HG02623 (cell line): ENCODE results near the gene MAP1LC3A.

Source experiments
- ATAC-seq: cut with Tn5 transposase; IDR thresholded peaks from one replicate; pipeline ENCODE4 v1.9.1; 2021; ENCODE audit warnings: moderate library complexity; ENCODE audit not compliant: unreplicated experiment

MAP1LC3A gene

DNA sequence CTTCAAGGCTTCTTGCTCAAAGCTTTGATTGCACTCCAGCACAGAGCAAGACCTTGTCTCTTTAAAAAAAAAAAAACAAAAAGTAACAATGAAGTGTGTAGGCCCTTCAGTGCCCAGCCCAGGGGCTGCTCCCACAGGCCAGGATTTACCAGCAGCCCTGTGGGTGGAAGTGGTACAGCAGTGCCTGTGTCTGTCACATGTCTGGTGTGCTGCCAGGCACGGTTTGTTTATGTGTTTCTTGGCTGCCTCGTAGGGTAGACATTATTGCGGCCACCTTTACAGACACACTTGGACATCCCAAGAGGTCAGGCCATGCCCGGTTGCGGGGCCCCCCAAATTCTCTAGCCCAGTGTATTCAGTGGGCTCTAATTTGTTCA lies 29.6 kb upstream of the MAP1LC3A start:
- ATAC-seq: no peak

DNA sequence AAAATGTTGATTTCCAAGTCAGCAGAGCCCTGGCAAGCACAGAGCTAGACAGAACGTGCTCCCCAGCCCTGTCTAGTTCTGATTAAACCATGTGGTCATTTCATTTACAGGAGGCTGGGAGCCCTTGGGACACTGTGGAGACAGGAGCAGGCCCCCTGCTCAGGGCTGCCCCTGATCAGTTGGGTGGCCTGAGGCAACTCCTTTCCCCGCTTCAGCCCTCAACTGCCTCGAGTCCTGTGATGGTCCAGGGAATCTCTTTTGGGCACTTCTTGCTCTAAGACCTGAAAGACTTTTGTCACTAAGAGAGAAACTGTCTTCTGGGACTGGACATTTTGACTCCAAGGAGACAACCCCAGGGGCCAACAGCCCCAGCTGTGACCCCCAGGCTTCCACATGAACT lies 28.8 kb upstream of the MAP1LC3A start:
- ATAC-seq: no peak

DNA sequence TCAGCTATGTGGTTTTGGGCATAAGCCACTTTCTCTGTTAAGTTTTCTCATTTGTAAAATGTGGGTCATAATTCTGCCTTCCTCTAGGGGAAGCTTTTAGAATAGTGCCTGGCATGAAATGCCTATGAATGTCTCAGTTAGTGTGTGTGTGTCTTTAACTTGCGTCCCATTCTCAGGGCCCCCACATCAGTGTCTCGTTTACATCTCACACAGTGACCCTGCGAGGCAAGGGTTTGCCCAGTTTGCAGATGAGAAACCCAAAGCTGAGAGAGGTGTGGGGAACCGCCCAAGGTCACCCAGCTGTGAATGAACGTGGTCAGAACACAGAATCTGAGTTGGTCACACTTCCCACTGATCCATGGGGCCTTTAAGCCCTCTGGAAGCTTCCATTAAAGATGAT lies 28.2 kb upstream of the MAP1LC3A start:
- ATAC-seq: no peak

DNA sequence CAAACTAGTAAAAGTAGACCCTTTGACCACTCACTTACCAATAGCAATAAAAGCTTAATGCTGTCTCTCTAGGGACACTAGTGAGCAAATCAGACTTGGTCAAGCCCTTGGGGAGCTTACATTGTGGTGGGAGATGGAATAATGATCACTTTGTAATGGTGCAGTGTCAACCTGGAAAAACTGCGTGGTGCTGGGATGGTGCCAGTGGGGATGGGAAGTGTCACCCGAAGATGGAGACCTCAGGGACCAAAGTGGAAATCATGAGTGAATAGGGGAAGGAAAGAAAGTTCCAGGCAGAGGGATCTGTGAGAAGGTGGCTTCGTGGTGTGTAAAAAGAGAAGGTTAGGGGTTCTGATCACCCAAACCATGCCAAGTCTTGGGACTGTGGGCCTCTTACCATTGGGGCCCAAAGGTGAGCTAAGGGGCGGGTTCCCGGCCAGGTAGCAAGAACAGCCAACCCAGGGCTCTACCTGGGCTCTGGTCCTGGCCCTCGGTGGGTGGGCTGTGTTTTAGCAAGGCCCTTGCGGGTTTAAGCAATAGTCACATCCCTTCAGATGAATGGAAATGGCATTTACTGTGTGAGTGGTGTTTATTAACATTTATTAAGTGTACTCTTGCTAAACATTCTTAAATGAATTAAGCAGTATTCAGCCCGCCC lies 26.8 kb upstream of the MAP1LC3A start:
- ATAC-seq: no peak

DNA sequence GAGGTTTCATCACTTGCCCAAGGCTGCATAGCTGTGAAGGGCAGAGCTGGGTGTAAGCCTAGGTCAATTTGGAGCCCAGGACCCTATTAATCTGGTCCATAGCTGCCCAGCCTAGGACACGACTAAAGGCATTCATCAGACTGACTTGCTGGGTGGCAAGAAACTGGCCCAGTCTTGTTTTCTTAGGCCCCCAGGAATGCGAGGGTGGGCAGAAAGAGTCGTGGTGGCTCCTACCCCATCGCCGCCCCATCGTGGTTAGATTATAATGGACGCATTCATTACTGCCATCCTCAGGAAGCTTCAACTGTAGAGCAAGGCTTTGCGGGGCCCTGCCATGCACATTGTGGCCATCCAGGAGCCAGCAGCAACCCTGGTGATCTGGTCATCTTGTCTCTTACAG lies 26.2 kb upstream of the MAP1LC3A start:
- no peak for ATAC-seq

DNA sequence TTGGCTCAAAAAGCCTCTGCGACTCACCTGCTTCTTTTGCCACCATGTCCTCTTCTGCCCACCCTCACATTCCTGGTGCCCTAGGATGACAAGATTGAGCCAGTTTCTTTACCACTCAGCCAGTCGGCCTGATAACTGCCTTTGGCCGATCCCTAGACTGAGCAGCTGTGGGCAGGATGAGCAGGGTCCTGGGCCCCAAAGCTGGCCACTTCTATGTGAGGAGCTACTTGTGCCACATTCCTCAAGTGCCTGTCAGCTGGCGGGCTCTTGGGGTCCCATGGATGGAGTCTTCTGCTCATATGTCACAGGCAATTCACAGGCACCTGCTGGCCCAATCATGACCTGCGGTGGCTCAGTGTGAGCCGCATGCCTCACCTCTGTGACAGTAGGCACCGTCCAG lies 25.8 kb upstream of the MAP1LC3A start:
- ATAC-seq: no peak

DNA sequence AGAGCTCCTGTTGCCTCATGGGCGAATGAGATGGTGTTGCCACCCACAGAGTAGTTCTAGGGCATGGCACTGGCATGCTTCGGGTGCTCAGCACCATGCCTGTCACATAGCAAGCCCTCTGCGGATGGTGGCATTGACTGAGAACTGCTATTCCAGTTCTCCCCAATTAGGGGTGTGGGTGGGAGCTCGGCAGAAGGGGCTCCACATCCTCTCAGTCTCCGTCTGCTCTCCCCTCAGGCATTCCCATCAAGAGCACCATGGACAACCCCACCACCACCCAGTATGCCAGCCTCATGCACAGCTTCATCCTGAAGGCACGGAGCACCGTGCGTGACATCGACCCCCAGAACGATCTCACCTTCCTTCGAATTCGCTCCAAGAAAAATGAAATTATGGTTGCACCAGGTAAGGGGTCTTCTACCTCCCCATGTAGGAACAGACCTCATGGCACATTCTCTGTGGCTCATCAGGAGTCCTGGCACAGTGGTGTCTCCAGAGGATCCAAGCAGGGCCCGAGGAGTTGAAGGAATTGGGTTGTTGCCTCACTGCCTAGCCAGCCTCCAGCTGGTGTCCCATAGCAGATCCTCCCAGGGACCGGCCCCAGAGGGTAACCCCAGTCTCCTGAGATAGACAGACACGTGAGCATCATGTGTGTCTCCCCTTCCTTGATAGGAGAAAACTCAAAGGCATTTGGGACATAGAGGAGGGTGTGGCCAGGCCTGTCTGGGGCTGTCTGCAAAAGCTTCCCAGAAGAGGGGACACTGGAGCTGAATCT lies 23.9 kb upstream of the MAP1LC3A start:
- ATAC-seq: no peak

DNA sequence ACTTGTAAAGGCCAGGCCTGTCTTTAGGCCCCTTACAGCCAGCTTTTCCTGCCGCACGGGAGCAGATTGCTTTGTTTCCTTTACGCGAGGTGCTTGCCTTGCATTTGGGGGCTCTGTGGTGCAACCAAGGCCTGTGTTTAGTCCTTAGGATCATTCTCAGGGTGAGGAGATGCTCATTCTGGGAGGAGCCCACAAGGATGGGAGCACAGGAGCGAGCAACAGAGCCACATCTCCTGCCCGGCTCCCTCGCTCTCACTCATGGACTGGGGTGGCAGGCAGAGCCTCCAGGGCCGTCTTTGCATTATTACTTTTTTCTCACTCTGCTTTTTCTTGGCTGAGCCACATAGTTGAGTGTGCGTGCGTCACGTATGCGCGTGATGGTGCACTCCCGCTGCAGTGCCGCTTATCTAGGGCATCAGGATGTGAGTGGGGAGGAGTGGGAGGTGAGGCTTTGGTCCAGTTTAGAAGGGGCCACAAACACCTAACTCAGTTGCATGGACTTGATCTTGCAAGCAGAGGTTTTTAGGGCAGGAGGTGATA lies 23.1 kb upstream of the MAP1LC3A start:
- no peak for ATAC-seq

DNA sequence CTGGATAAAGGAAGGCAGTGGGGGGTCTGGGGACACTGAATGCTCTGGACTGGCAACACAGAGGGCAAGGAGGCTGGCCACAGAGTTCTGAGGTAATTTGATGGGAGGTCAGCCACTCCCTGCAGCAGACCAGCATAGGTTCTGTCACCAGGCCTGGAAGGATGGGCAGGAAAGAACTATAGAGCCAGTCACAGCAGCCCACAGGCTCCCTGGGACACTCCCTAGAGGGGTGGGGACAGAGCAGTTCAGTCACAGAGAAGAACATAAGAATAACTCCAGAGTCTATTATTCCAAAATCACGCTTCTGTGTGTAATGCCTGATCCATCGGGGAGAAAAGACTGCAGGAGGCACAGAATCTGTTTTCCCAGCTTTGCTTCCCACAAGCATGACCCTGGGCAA lies 22.7 kb upstream of the MAP1LC3A start:
- no peak for ATAC-seq

DNA sequence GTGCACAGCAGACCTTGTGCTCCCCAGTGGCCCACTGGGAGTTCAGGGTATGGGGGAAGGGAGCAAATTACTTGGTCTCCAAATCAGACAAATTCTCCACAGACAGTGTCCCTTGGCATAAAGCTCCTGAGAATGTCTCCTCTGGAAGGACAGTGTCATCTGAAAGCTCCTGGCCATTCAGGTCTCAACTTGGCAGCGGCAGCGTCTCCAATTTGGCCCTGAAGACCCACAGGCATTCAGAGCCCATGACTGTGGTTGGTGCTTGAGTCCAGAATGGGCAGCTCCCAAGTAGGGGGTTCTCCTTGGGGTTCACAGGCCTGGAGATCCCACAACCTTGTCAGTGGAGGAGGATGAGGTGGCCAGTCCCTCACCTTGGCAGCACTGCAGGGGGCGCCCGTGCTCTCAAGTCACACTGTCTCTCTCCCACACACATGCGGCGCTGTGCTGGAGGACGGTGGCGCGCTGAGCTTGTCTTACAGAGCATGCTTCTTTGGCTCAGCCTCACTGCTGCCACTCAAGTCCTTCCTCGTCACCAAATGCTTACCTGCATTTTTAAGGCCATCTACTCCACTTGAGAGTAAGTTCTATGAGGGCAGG lies 21.6 kb upstream of the MAP1LC3A start:
- no peak for ATAC-seq

DNA sequence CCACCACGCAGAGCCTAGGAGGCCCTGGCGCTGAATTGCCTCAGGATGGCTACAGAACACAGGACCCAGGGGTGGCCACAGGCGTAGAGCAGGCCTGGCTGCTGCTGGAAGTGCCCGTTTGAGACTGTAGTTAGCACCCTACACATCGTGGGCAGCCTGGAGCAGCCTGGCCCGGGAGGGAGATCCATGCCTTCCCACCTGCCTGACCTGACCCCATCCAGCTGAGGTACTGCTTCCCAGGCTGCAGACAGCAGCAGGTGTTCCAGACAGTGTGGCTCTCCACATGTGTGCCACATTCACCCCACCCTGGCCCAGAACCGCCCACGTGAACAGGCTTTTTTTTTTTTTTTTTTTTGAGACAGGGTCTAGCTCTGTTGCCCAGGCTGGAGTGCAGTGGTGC lies 20.9 kb upstream of the MAP1LC3A start:
- no peak for ATAC-seq

DNA sequence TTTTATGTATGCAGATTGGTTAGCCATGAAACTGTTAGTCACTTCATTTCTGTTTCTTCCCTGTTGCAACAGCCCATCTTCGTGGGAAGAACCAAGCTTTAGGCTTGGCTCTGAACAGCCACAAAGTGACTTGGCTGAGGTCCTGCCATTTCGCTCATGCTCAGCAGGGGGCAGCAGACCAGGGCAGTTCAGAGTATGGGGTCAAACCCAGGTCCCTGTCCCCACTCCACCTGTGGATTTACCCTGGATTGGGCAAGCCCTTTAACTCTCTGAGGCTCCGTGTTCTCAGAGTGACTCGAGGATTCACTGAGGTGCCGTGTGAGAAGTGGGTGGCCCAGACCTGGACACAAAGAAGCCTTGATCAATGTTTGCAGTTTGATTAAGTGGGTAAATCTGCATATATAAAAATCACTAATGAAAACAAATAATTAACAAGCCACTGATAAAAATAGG lies 19.8 kb upstream of the MAP1LC3A start:
- ATAC-seq: no peak

DNA sequence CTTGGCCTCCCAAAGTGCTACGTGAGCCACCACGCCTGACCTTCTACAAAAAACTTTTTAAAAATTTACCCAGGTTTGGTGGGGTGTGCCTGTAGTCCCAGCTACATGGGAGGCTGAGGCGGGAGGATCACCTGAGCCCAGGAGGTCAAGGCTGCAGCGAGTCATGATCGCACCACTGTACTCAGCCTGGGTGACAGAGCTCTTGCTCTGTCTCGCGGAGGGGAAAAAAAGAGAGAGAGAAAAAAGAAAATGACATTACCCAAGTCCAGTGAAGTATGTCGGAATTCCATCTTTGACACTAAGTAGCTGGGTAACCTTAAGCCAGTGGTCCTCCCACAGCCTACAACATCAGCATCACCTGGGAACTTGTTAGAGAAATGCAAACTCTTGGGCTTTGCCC lies 18.8 kb upstream of the MAP1LC3A start:
- ATAC-seq: no peak

DNA sequence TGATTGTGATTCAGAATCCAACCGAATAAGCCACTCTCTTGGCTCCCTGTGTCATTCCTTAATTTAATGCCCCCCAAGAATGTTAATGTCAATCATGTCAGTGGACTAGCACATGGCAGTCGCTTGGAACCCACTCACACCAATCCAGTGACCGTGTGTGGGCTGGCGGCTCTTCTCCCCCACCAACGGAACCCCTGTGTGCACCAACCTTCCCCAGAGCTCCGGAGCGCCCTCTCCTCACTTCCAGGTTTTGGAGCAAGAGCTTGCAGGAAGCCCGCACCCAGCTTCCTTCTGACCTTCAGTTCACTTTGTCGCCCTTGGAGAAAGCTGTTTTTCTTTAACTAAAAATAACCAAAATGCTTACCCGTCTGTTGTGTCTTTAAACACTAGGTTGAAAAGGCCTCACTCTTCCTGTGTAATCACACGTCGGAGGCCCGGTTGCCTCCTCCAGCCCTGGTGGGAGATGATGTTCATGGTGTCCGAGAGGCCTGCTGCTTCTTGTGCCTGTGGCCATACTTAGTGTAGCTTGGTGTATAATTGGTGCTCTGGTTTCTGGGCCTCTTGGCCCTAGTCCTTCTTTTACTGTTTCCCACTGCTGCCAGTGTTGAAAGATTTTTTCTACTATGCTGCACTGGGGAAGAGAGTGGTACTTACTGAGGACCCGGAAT lies 17.8 kb upstream of the MAP1LC3A start:
- no peak for ATAC-seq

DNA sequence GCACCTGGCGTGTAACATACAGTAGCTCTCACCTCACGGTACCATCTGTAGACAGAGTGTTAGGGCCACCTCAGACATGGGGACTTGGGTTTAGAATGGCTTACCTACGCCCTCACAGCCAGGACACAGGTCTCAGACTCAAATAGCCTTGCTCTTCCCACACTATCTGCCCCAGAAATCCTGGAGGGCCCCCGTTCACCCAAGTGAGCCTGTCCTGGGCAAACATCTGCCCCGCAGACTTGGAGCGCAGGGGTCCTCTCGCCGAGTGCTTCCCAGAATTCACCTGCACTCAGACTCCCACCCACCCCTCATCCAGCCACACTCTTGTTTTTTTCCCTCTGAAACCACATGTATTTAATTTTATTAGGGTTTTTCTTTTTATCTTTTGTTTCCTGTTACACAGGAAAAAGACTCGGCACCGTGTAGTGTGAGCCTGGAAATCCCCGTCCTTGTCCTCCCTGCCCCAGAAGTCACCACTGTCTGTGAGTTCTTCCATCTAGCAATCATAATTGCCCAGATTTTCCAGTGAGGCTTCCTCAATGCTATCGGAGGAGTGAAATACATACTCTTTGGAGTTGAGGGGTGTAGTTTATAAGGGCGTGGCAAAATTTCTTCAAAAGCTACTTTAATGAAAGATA lies 17.1 kb upstream of the MAP1LC3A start:
- no peak for ATAC-seq

DNA sequence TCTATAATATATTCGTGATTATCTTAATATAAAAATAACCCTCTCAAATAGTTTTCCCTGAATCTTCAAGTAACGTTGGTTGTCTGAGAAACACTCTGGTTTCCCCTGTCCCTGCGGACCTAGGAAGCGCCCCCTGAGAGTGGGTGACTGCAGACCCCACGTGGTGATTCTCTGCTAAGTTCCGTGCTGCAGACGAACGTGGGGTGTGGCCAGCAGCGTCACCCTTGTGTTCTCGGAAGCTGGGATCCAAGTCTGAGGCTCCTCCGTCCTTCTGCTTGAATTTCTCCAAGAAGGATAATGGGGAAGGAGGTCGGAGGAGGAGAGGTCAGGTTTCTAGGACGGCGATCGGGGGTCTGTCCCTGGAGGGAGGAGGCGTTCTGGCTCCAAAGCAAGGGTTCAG lies 16.6 kb upstream of the MAP1LC3A start:
- ATAC-seq: no peak

DNA sequence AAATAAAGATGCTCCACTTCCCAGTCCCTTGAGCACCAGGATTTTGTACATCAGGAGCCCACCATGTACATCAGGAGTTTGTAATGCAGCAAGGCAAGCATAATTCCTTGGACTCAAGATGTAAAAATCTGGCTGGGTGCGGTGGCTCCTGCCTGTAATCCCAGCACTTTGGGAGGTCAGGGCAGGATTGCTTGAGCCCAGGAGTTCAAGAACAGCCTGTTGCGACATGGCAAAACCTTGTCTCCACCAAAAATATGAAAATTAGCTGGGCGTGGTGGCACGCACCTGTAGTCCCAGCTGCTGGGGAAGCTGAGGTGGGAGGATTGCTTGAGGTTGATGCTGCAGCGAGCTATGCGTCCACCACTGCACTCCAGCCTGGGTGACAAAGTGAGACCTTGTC lies 16.1 kb upstream of the MAP1LC3A start:
- ATAC-seq: no peak

DNA sequence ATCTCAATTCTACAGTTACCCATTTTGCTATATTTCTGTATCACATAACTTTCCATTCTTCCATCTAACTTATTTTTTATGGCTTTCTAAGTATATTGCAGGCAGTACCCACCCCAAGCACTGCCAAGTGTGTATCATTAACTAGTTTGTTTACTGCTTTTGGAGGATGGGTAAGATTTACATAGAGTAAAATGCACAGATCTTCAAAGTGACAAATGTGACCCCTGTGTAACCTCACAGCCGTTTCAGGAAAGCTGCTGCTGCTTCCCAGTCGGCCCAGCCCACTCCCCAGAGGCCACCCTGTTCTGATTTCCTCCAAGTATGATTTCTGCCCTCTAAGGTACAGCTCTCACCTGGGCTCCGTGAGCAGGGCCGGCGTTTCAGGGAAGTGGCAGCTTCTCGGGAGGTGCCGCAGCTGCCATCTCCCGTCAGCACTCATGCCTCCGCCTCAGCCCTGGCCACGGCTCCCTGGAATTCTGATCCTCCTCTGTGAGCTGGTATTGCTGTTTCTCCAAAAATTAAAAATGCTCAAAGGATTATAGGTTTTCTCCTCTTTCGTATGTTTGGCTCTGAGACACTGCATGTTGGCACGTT lies 15.0 kb upstream of the MAP1LC3A start:
- no peak for ATAC-seq

DNA sequence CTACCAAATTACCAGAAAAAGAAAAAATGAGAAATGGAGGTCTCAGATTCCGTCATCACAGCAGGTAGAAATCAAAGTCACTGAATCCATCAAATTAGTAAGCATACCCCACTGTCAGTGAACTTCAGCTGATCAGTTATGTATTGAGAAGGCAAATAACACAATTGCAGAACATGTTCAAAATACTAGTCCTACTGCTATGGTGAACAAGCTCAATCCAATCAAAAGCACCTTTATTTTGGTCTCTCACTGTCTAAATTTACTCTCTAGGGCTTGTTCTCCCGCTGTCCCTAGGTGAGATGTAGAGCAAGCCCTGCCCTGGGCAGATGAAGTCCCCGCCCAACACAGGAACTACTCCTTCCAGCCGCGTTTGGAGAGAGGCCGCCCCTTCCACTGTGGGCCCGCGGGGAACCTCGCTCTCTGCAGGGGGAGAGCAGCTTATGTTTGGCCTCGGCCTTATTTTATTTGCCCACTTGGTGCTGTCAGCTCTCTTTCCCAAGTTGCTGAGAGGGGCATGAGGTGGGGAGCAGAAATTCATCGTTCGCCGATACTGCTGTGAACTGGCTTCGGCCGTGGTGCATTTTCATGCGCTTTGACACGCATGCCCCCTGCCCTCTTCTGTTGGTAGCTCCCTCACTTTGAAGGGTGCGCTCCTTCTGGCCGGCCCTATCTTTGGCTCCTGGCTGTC lies 14.3 kb upstream of the MAP1LC3A start:
- no peak for ATAC-seq

DNA sequence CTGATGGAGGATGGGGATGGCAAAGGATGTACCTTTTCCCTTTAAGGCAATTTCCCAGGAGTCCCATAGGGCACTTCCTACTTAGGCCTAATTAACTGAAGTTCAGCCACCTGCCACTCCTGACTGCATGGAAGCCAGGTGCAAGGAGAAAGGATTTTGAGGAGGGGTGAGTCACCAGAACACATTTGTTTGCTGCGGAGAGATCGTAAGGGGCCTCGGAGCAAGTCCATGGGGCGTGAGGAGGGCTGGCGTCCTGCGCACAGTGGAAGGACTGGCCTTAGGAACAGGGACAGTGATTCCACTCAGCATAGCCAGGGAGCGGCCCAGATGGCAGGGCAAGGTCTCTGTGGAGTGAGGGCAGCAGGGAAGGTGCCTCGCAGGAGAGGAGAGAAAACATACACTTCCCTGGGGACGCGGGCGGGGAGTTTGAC lies 11.8 kb upstream of the MAP1LC3A start:
- no peak for ATAC-seq
